GM19025 (cell line): Measurements from ENCODE around the gene GPR161.
A peak's percentile ranks its signal among the peaks of the same experiment; 100 is the strongest.
"Not testable (repeated sequence)": the region's sequence is repeated elsewhere in the genome, so short reads cannot be mapped to it uniquely, and the experiment has no call there.

Source experiments
- ATAC-seq: cut with Tn5 transposase; IDR thresholded peaks from one replicate; pipeline ENCODE4 v1.9.1; 2021; ENCODE audit warnings: mild to moderate bottlenecking, low read depth, moderate library complexity; ENCODE audit not compliant: unreplicated experiment

GPR161 gene

GRCh38 chr1:168136709-168137514, at the start of gene GPR161:
TSS of gene GPR161 (minus strand) at chr1:168136930. CDS start at chr1:168104850, 32,080 bp downstream.
- ATAC-seq: no peak

- ATAC-seq: not testable (repeated sequence)
These were observed 44.5 kb upstream of the GPR161 start for GRCh38 chr1:168181063-168181720.

GRCh38 chr1:168180148-168180524, 43.4 kb upstream of the GPR161 start:
- no peak for ATAC-seq

- no peak for ATAC-seq
These were observed 42.9 kb upstream of the GPR161 start for GRCh38 chr1:168179438-168180147.

GRCh38 chr1:168178638-168179437, 42.1 kb upstream of the GPR161 start, which contains the start of gene TIPRL:
TSS of gene TIPRL (plus strand) at chr1:168178962. CDS start at chr1:168179078, 116 bp downstream.
- peak; percentile 88 for ATAC-seq

- ATAC-seq: no peak
These were observed 41.5 kb upstream of the GPR161 start for GRCh38 chr1:168178227-168178637.

GRCh38 chr1:168172250-168172915, 35.7 kb upstream of the GPR161 start:
- ATAC-seq: no peak

GRCh38 chr1:168170564-168171508, 34.1 kb upstream of the GPR161 start:
- ATAC-seq: no peak

GRCh38 chr1:168167806-168168205, 31.1 kb upstream of the GPR161 start:
- ATAC-seq: no peak

GRCh38 chr1:168164771-168165170, 28.0 kb upstream of the GPR161 start:
- no peak for ATAC-seq

GRCh38 chr1:168163670-168164069, 26.9 kb upstream of the GPR161 start:
- no peak for ATAC-seq

- ATAC-seq: no peak
These were observed 24.7 kb upstream of the GPR161 start for GRCh38 chr1:168161459-168161858.

- no peak for ATAC-seq
These were observed 23.2 kb upstream of the GPR161 start for GRCh38 chr1:168159979-168160378.

GRCh38 chr1:168159251-168159650, 22.5 kb upstream of the GPR161 start:
- ATAC-seq: no peak

GRCh38 chr1:168157638-168158037, 20.9 kb upstream of the GPR161 start:
- ATAC-seq: no peak

- no peak for ATAC-seq
These were observed 19.2 kb upstream of the GPR161 start for GRCh38 chr1:168155910-168156309.

- ATAC-seq: not testable (repeated sequence)
These were observed 18.0 kb upstream of the GPR161 start for GRCh38 chr1:168154707-168155106.

- no peak for ATAC-seq
These were observed 15.2 kb upstream of the GPR161 start for GRCh38 chr1:168151935-168152334.

- no peak for ATAC-seq
These were observed 13.6 kb upstream of the GPR161 start for GRCh38 chr1:168150283-168150682.
